ENCODE results near the gene ANKH. TPM values are rescaled to one million over a fixed set of nuclear protein-coding genes. Genes with fewer than 3 reads are reported as not detected.
A peak's percentile ranks its signal among the peaks of the same experiment; 100 is the strongest.
"Not testable (repeated sequence)": the region's sequence is repeated elsewhere in the genome, so short reads cannot be mapped to it uniquely, and the experiment has no call there.

Gene ANKH
- polyA plus RNA-seq = 85.6 TPM
- long read RNA-seq, donor 1, full-length matches to known transcripts = 8 of 8 reads
- long read RNA-seq, donor 1, partial matches to known transcripts = 0 of 8 reads
- long read RNA-seq, donor 1, other reads (novel, unspliced or antisense) = 0 of 8 reads
- long read RNA-seq, donor 2, full-length matches to known transcripts = 6 of 47 reads
- long read RNA-seq, donor 2, partial matches to known transcripts = 41 of 47 reads
- long read RNA-seq, donor 2, other reads (novel, unspliced or antisense) = 0 of 47 reads
- long read RNA-seq, donor 3, full-length matches to known transcripts = 11 of 20 reads
- long read RNA-seq, donor 3, partial matches to known transcripts = 9 of 20 reads
- long read RNA-seq, donor 3, other reads (novel, unspliced or antisense) = 0 of 20 reads
- long read RNA-seq, donor 4, full-length matches to known transcripts = 2 of 2 reads
- long read RNA-seq, donor 4, partial matches to known transcripts = 0 of 2 reads
- long read RNA-seq, donor 4, other reads (novel, unspliced or antisense) = 0 of 2 reads
- long read RNA-seq, donor 5, full-length matches to known transcripts = 9 of 9 reads
- long read RNA-seq, donor 5, partial matches to known transcripts = 0 of 9 reads
- long read RNA-seq, donor 5, other reads (novel, unspliced or antisense) = 0 of 9 reads
- long read RNA-seq, donor 6, full-length matches to known transcripts = 17 of 30 reads
- long read RNA-seq, donor 6, partial matches to known transcripts = 13 of 30 reads
- long read RNA-seq, donor 6, other reads (novel, unspliced or antisense) = 0 of 30 reads
- long read RNA-seq, donor 7, full-length matches to known transcripts = 8 of 8 reads
- long read RNA-seq, donor 7, partial matches to known transcripts = 0 of 8 reads
- long read RNA-seq, donor 7, other reads (novel, unspliced or antisense) = 0 of 8 reads
- long read RNA-seq, donor 8, full-length matches to known transcripts = 9 of 21 reads
- long read RNA-seq, donor 8, partial matches to known transcripts = 12 of 21 reads
- long read RNA-seq, donor 8, other reads (novel, unspliced or antisense) = 0 of 21 reads
- long read RNA-seq, donor 9, full-length matches to known transcripts = 4 of 4 reads
- long read RNA-seq, donor 9, partial matches to known transcripts = 0 of 4 reads
- long read RNA-seq, donor 9, other reads (novel, unspliced or antisense) = 0 of 4 reads
- long read RNA-seq, donor 10, full-length matches to known transcripts = 11 of 16 reads
- long read RNA-seq, donor 10, partial matches to known transcripts = 5 of 16 reads
- long read RNA-seq, donor 10, other reads (novel, unspliced or antisense) = 0 of 16 reads
- long read RNA-seq, donor 11, full-length matches to known transcripts = 8 of 13 reads
- long read RNA-seq, donor 11, partial matches to known transcripts = 5 of 13 reads
- long read RNA-seq, donor 11, other reads (novel, unspliced or antisense) = 0 of 13 reads

GRCh38 chr5:14871214-14872069 is at the start of gene ANKH:
Gene ANKH (minus strand): TSS chr5:14871778. CDS start chr5:14871447, 331 bp downstream.
- Histone ChIP-seq H3K4me1 (ENCODE audit: control insufficient read depth, insufficient read depth, low read length) (peaks cover 14% of the 10 kb centered on the region), H3K4me3 (ENCODE audit: low read length) (peak within 1 kb of the TSS; percentile 77), H3K27ac (ENCODE audit: low read length) (peak within 1 kb of the TSS; percentile 86), H3K36me3 (ENCODE audit: control insufficient read depth, insufficient read depth, low read length) (no peaks in the 10 kb centered on the region), H3K27me3 (ENCODE audit: control insufficient read depth, insufficient read depth, low read length) (no peaks in the 10 kb centered on the region), H3K9me3 (ENCODE audit: control insufficient read depth, low read depth, low read length) (no peaks in the 10 kb centered on the region)
- peak; percentile 77 to 90 for DNase-seq
- no CpG with 5 or more reads among the region's 115 CpGs for WGBS (ENCODE audit: insufficient coverage, low lambda C conversion rate)

- no peaks in the 10 kb centered on the region for H3K9me3 ChIP-seq (ENCODE audit: control insufficient read depth, low read depth, low read length)
- no peaks in the 10 kb centered on the region for H3K36me3 ChIP-seq (ENCODE audit: control insufficient read depth, insufficient read depth, low read length)
- no peak overlapping the region for H3K4me3 ChIP-seq (ENCODE audit: low read length)
- WGBS (ENCODE audit: insufficient coverage, low lambda C conversion rate) = no CpG with 5 or more reads among the region's 3 CpGs
- no peaks in the 10 kb centered on the region for H3K27me3 ChIP-seq (ENCODE audit: control insufficient read depth, insufficient read depth, low read length)
- H3K27ac ChIP-seq (ENCODE audit: low read length) = no peak overlapping the region
- DNase-seq = no peak
- peaks cover 2% of the 10 kb centered on the region for H3K4me1 ChIP-seq (ENCODE audit: control insufficient read depth, insufficient read depth, low read length)
Observed at GRCh38 chr5:14920121-14920520, 48.5 kb upstream of the ANKH start.

- not testable (repeated sequence) for H3K27ac ChIP-seq (ENCODE audit: low read length); H3K4me1 ChIP-seq (ENCODE audit: control insufficient read depth, insufficient read depth, low read length)
- WGBS (ENCODE audit: insufficient coverage, low lambda C conversion rate) = no CpG with 5 or more reads among the region's 2 CpGs
Observed at GRCh38 chr5:14919106-14919505, 47.5 kb upstream of the ANKH start.

GRCh38 chr5:14917719-14918118 is 46.1 kb upstream of the ANKH start:
- WGBS (ENCODE audit: insufficient coverage, low lambda C conversion rate) = no CpG with 5 or more reads among the region's 2 CpGs

More at GRCh38 chr5:14919106-14919505, 47.5 kb upstream of the ANKH start:
- H3K27me3 ChIP-seq (ENCODE audit: control insufficient read depth, insufficient read depth, low read length); DNase-seq; H3K4me3 ChIP-seq (ENCODE audit: low read length); H3K36me3 ChIP-seq (ENCODE audit: control insufficient read depth, insufficient read depth, low read length); H3K9me3 ChIP-seq (ENCODE audit: control insufficient read depth, low read depth, low read length): not testable (repeated sequence)

GRCh38 chr5:14915291-14915952 is 43.8 kb upstream of the ANKH start:
- no CpG with 5 or more reads among the region's 10 CpGs for WGBS (ENCODE audit: insufficient coverage, low lambda C conversion rate)
- Histone ChIP-seq H3K27me3 (ENCODE audit: control insufficient read depth, insufficient read depth, low read length) (no peaks in the 10 kb centered on the region), H3K36me3 (ENCODE audit: control insufficient read depth, insufficient read depth, low read length) (no peaks in the 10 kb centered on the region), H3K4me3 (ENCODE audit: low read length) (no peak overlapping the region), H3K4me1 (ENCODE audit: control insufficient read depth, insufficient read depth, low read length) (peaks cover 2% of the 10 kb centered on the region), H3K9me3 (ENCODE audit: control insufficient read depth, low read depth, low read length) (no peaks in the 10 kb centered on the region), H3K27ac (ENCODE audit: low read length) (no peak overlapping the region)
- DNase-seq = no peak

More at GRCh38 chr5:14917719-14918118, 46.1 kb upstream of the ANKH start:
- peaks cover 2% of the 10 kb centered on the region for H3K4me1 ChIP-seq (ENCODE audit: control insufficient read depth, insufficient read depth, low read length)
- no peaks in the 10 kb centered on the region for H3K9me3 ChIP-seq (ENCODE audit: control insufficient read depth, low read depth, low read length)
- H3K36me3 ChIP-seq (ENCODE audit: control insufficient read depth, insufficient read depth, low read length) = no peaks in the 10 kb centered on the region
- no peak overlapping the region for H3K4me3 ChIP-seq (ENCODE audit: low read length)
- no peak for DNase-seq
- no peak overlapping the region for H3K27ac ChIP-seq (ENCODE audit: low read length)
- H3K27me3 ChIP-seq (ENCODE audit: control insufficient read depth, insufficient read depth, low read length) = no peaks in the 10 kb centered on the region

GRCh38 chr5:14914623-14915260 is 43.2 kb upstream of the ANKH start:
- no peak for DNase-seq
- Histone ChIP-seq H3K9me3 (ENCODE audit: control insufficient read depth, low read depth, low read length) (no peaks in the 10 kb centered on the region), H3K36me3 (ENCODE audit: control insufficient read depth, insufficient read depth, low read length) (no peaks in the 10 kb centered on the region), H3K27me3 (ENCODE audit: control insufficient read depth, insufficient read depth, low read length) (no peaks in the 10 kb centered on the region), H3K4me3 (ENCODE audit: low read length) (no peak overlapping the region), H3K4me1 (ENCODE audit: control insufficient read depth, insufficient read depth, low read length) (peaks cover 2% of the 10 kb centered on the region), H3K27ac (ENCODE audit: low read length) (no peak overlapping the region)
- 94% methylated on average over 3 of the region's 8 CpGs for WGBS (ENCODE audit: insufficient coverage, low lambda C conversion rate)

GRCh38 chr5:14914193-14914592 is 42.6 kb upstream of the ANKH start:
- no peak overlapping the region for H3K27ac ChIP-seq (ENCODE audit: low read length)
- no peak for DNase-seq
- H3K9me3 ChIP-seq (ENCODE audit: control insufficient read depth, low read depth, low read length) = no peaks in the 10 kb centered on the region
- no peak overlapping the region for H3K4me3 ChIP-seq (ENCODE audit: low read length)
- H3K36me3 ChIP-seq (ENCODE audit: control insufficient read depth, insufficient read depth, low read length) = no peaks in the 10 kb centered on the region
- no peaks in the 10 kb centered on the region for H3K27me3 ChIP-seq (ENCODE audit: control insufficient read depth, insufficient read depth, low read length)
- WGBS (ENCODE audit: insufficient coverage, low lambda C conversion rate) = no CpG with 5 or more reads among the region's 7 CpGs
- H3K4me1 ChIP-seq (ENCODE audit: control insufficient read depth, insufficient read depth, low read length) = peaks cover 2% of the 10 kb centered on the region

GRCh38 chr5:14913096-14913495 is 41.5 kb upstream of the ANKH start:
- Histone ChIP-seq H3K27me3 (ENCODE audit: control insufficient read depth, insufficient read depth, low read length) (no peaks in the 10 kb centered on the region), H3K27ac (ENCODE audit: low read length) (no peak overlapping the region), H3K9me3 (ENCODE audit: control insufficient read depth, low read depth, low read length) (no peaks in the 10 kb centered on the region), H3K4me1 (ENCODE audit: control insufficient read depth, insufficient read depth, low read length) (peaks cover 2% of the 10 kb centered on the region), H3K4me3 (ENCODE audit: low read length) (no peak overlapping the region), H3K36me3 (ENCODE audit: control insufficient read depth, insufficient read depth, low read length) (no peaks in the 10 kb centered on the region)
- DNase-seq = no peak
- WGBS (ENCODE audit: insufficient coverage, low lambda C conversion rate) = 100% methylated on average over 1 of the region's 5 CpGs
